ENCODE data around the gene IFNAR2.

The IFNAR2 gene

DNA sequence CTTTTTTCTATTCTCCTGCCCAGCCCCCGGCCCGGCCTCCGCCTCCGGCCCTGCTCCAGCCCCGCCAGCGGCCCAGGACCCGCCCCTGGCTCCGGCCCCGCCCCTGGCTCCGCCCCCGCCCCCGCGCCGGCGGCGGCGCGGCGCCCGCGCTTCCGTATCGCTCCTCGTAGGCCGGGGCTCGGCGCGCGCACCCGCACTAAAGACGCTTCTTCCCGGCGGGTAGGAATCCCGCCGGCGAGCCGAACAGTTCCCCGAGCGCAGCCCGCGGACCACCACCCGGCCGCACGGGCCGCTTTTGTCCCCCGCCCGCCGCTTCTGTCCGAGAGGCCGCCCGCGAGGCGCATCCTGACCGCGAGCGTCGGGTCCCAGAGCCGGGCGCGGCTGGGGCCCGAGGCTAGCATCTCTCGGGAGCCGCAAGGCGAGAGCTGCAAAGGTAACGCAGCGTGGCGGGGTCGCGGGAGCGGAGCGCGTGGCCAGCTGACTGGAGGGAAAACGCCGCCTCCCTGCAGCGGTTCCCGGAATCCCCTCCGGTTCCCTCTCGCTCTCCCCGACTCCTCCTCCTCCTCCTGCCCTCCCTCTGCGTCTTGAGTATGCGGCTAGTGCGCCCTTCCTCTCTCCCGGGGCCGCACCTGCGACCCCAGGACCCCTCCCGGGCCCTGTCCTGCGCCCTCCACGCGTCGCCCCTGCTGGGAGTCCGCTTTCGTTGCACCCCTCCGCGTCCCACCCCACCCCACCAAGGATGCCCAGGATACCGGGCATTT is at the start of gene IFNAR2:
Gene IFNAR2, plus strand, starts transcription at position 155 of the 761 bp plus-strand sequence. CDS start 11,985 bp downstream, outside the sequence.
- DNase-seq: no peak

- no peak for DNase-seq
Observed at GRCh38 chr21:33185852-33186251, 43.9 kb upstream of the IFNAR2 start.

GRCh38 chr21:33187276-33187675 is 42.5 kb upstream of the IFNAR2 start:
- no peak for DNase-seq

DNA sequence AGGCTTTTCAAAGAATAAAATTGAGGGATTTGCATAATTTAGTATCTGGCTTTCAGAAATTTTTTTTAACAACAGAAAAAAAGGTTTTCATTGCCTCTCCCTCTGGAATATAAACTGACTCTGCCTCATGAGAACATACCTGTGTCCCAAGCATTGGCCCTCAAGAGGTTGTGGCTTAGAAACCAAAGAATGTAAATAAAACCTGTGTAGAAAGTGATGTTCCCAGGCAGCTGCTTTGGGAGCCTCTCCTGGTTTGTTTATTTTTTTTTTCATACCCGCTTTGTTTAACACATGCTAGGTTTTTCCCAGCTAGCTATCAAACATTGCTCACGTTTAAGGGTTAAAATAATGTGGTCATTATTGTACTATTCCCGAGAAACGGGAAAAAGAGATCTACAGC is 40.5 kb upstream of the IFNAR2 start:
- no peak for DNase-seq

- no peak for DNase-seq
Observed at GRCh38 chr21:33189824-33190223, 39.9 kb upstream of the IFNAR2 start.

- peak; percentile 84 for DNase-seq
Observed at GRCh38 chr21:33196941-33197374, 32.8 kb upstream of the IFNAR2 start.

GRCh38 chr21:33197496-33197895 is 32.2 kb upstream of the IFNAR2 start:
- no peak for DNase-seq

DNA sequence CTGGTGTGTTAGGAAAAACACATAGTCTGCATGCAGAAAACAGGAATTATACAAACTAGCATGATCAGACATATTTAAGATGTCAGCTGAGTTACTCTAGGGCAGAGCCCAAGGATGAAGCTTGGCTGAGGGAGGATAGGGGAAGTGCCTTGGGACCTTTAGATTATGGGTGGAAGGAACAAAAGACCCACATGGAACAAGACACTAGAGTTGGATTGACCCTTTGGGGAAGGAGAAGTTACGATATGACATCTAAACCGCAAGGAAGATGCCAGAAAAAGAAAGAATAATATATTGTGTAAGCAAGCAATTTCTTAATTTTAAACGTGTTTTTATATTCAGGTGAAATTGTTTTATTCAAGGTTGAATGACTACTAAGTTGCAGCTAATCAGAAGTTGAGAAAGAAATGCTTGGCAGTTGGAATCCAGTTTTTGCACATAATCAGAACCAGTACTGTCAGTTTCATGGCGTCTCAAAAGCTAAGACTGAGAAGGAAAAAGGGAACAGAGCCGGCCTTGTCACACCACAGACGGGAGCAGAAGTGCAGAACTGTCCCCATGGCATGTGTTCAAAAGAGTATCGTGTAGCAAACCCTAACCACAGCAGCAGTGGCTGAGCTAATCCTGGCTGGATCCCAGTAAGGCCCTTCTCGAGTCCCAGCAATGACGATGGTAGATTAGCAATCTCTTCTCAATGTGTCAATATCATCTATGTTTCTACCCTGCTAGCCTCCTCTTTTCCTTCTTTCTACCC is 31.2 kb upstream of the IFNAR2 start:
- DNase-seq: peak; percentile 33

DNA sequence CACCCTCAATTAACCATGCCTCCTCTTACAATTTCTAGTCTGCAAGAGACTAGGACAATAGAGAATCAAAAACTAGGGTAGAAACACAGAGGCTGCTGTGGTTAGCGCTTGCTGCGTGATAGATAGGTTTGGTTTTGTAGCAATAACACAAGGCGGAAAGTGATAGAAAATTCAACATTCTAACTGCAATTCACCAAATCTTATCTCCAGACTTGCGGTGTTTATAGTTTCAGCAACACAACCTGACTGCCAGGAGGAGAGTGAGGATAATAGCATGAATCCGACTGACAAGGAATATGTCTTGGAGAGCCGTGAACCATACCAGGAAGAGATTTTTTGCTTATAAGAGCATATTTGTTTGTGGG is 30.7 kb upstream of the IFNAR2 start:
- DNase-seq: no peak

GRCh38 chr21:33199516-33200217 is 30.1 kb upstream of the IFNAR2 start:
- peak; percentile 97 for DNase-seq

DNA sequence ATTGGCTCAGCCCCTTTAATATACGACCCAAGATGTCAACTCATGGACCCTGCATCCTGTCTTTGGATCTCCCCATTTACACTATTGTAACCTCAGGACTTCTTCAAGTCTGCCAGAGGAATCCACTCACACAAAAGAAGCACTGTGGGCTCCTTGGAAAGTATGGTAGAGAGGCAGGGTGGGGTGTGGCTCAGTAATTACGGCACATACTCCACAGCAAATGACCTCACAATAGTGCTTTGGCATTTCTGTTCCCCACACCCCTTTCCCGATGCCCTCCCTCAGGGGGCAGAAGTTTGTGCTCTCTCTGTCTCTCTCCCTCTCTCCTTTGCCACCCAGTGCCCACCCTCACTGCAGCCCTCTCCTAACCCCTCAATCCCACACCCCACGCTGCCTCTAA is 27.8 kb upstream of the IFNAR2 start:
- DNase-seq: no peak

GRCh38 chr21:33202464-33203363 is 27.0 kb upstream of the IFNAR2 start:
- no peak for DNase-seq

- no peak for DNase-seq
Observed at GRCh38 chr21:33203371-33203724, 26.4 kb upstream of the IFNAR2 start.

GRCh38 chr21:33205476-33205875 is 24.3 kb upstream of the IFNAR2 start:
- DNase-seq: no peak

DNA sequence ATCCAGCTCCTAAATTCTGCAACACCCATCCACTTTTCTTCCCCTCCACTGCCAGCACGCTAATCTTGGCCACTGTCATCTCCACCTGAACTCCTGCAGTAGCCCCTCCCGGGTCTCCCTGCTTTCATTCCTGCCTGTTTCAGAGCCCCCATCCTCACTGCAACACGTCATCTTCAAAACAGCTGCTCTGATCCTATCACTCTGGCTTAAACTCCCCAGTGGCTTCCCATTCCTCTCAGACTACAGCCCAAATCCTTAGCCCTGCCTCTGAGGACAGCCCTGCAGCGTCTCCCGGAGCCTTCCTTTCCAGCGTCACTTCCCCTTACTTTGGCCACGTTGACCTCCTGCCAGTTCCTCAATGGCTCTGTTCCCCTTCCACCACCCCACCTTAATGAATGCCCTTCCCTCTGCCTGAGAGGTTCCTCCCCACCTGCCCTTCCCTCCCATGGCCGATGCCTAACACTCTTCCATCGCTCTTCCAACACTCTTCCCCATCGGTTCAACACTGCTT is 22.9 kb upstream of the IFNAR2 start:
- no peak for DNase-seq

GRCh38 chr21:33207449-33208149 is 22.1 kb upstream of the IFNAR2 start:
- DNase-seq: no peak

DNA sequence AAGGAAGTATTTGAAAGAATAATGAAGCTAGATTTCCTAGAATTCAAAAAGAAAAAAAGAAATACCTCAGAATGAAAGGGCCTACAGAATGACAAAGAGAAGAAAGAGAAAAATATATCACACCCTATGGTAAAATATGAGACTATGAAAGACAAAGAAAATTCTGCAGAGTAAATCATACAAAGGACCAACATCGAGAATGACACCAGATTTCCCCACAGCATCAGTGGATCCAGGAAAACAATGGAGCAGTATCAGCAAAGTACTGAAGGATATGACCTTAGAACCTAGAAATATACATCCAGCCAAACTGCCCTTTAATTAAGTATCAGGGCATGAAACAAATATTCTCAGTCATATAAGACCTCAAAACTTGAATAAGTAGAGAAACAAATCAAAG is 21.2 kb upstream of the IFNAR2 start:
- no peak for DNase-seq

DNA sequence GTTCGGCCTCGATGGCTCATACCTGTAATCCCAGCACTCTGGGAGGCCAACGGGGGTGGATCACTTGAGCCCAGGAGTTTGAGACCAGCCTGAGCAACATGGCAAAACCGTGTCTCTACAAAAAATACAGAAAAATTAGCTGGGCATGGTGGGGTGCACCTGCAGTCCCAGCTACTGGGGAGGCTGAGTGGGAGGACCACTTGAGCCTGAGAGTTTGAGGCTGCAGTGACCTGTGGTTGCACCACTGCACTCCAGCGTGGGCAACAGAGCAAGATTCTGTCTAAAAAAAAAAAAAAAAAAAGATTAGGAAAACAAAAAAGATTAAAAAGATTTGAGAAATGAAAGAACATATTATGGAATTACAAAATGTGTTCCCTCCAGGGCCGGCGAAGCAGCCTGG is 18.4 kb upstream of the IFNAR2 start:
- DNase-seq: no peak

DNA sequence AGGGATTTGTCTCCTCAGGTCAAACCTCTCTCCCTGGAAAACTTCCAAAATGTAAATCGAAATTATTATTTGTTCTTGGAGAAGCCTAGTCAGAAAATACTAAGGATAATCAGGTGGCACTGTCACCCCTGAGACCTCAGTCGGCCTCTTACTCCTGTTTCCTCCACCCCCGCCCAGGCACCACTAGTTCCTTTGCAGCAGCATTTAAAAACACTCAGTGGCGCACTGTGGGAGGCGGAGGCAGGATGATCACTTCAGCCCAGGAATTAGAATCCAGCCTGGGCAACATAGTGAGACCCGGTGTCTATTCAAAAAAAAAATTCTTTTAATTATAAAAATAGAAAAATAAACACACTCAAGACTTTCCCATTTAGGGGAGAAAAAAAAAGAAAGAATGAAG is 18.0 kb upstream of the IFNAR2 start:
- DNase-seq: no peak

- DNase-seq: no peak
Observed at GRCh38 chr21:33212159-33212851, 17.4 kb upstream of the IFNAR2 start.

DNA sequence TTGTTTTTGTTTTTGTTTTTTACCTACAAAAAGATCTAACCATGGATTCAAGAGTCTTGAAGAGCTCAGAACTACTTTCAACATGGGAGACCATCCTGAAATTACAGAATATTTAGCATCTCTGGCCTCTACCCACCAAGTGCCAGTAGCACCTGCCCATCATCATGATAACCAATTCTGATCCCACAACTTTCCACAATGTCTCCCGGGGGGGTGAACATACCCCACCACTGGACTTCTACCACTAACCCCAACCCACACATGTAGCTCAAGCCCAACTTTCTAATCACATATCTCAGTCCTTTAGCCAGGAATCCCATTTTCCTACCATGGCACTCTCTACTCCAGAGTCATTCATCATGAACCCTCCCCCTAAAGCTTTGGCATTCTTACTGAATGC is 15.7 kb upstream of the IFNAR2 start:
- DNase-seq: no peak
